Nephron (organoid): ENCODE data around the gene ZNF441.
A peak's percentile ranks its signal among the peaks of the same experiment; 100 is the strongest.

ENCODE experiments used
- H3K27ac Mint-ChIP-seq, 3 experiments: 2 replicates each; pipeline ENCODE4 v1.8.0; 2020; ENCODE audit warnings: mixed read lengths in 3 of 3, mild to moderate bottlenecking in 2 of 3, moderate library complexity in 1 of 3
- H3K27me3 Mint-ChIP-seq: 2 replicates; pipeline ENCODE4 v1.8.0; 2021; ENCODE audit warnings: low read depth, mild to moderate bottlenecking, moderate library complexity, mixed read lengths
- H3K36me3 Mint-ChIP-seq: 2 replicates; pipeline ENCODE4 v1.8.0; 2020; ENCODE audit warnings: low read depth, mixed read lengths
- H3K4me1 Mint-ChIP-seq: 2 replicates; pipeline ENCODE4 v1.8.0; 2020; ENCODE audit warnings: mixed read lengths
- H3K4me3 Mint-ChIP-seq, 3 experiments: 2 replicates each; pipeline ENCODE4 v1.8.0; 2020; ENCODE audit warnings: mild to moderate bottlenecking in 3 of 3, mixed read lengths in 3 of 3, moderate library complexity in 2 of 3
- H3K9me3 Mint-ChIP-seq: 2 replicates; pipeline ENCODE4 v1.8.0; 2020; ENCODE audit warnings: mixed read lengths
- CTCF ChIP-seq, 3 experiments: fragments of 200-600 bp; sonication (generic); IDR thresholded peaks; one replicate each; pipeline ENCODE4 v1.5.0; 2021; ENCODE audit warnings: antibody characterized with exemption in 3 of 3; ENCODE audit not compliant: unreplicated experiment in 3 of 3

The ZNF441 gene

GRCh38 chr19:11766597-11767591, at the start of gene ZNF441:
ZNF441 (plus strand) TSS chr19:11767000; CDS start chr19:11767194, 194 bp downstream.
- Mint-ChIP-seq H3K4me1 (peaks cover 7% of the 10 kb centered on the region), H3K27ac (peak within 1 kb of the TSS; percentile 90 to 99 (median 99)), H3K36me3 (peaks cover 33% of the 10 kb centered on the region), H3K4me3 (peak within 1 kb of the TSS; percentile 99 to 100 (median 100)), H3K27me3 (peaks cover 3% of the 10 kb centered on the region), H3K9me3 (peaks cover 31% of the 10 kb centered on the region)
- TF ChIP-seq CTCF (IDR thresholded peaks at IDR 0.05; ENCODE audit: unreplicated experiment in 3 of 3): no peak

- no peak overlapping the region for H3K27ac Mint-ChIP-seq
- peaks cover 4% of the 10 kb centered on the region for H3K27me3 Mint-ChIP-seq
- TF ChIP-seq CTCF (IDR thresholded peaks at IDR 0.05; ENCODE audit: unreplicated experiment in 3 of 3): no peak
- H3K36me3 Mint-ChIP-seq: peaks cover 77% of the 10 kb centered on the region
- H3K4me1 Mint-ChIP-seq: no peaks in the 10 kb centered on the region
- no peak overlapping the region for H3K4me3 Mint-ChIP-seq
- H3K9me3 Mint-ChIP-seq: peaks cover 66% of the 10 kb centered on the region
These were observed 45.1 kb upstream of the ZNF441 start for GRCh38 chr19:11721681-11722080.

- Mint-ChIP-seq H3K4me1 (no peaks in the 10 kb centered on the region), H3K4me3 (no peak overlapping the region), H3K36me3 (peaks cover 84% of the 10 kb centered on the region), H3K27me3 (peaks cover 4% of the 10 kb centered on the region), H3K9me3 (peaks cover 67% of the 10 kb centered on the region), H3K27ac (no peak overlapping the region)
- no peak for TF ChIP-seq CTCF (IDR thresholded peaks at IDR 0.05; ENCODE audit: unreplicated experiment in 3 of 3)
These were observed 44.4 kb upstream of the ZNF441 start for GRCh38 chr19:11722414-11722813.

- no peak overlapping the region for H3K4me3 Mint-ChIP-seq
- peaks cover 90% of the 10 kb centered on the region for H3K36me3 Mint-ChIP-seq
- TF ChIP-seq CTCF (IDR thresholded peaks at IDR 0.05; ENCODE audit: unreplicated experiment in 3 of 3): no peak
- H3K27me3 Mint-ChIP-seq: peaks cover 2% of the 10 kb centered on the region
- peaks cover 44% of the 10 kb centered on the region for H3K9me3 Mint-ChIP-seq
- H3K4me1 Mint-ChIP-seq: no peaks in the 10 kb centered on the region
- H3K27ac Mint-ChIP-seq: no peak overlapping the region
These were observed 37.2 kb upstream of the ZNF441 start for GRCh38 chr19:11729586-11729985.

- Mint-ChIP-seq H3K4me3 (peak overlapping the region; percentile 12 to 20 (median 19)), H3K27me3 (peaks cover 3% of the 10 kb centered on the region), H3K9me3 (peaks cover 11% of the 10 kb centered on the region), H3K27ac (no peak overlapping the region), H3K4me1 (peaks cover 10% of the 10 kb centered on the region), H3K36me3 (peaks cover 47% of the 10 kb centered on the region)
- no peak for TF ChIP-seq CTCF (IDR thresholded peaks at IDR 0.05; ENCODE audit: unreplicated experiment in 3 of 3)
These were observed 31.4 kb upstream of the ZNF441 start for GRCh38 chr19:11735375-11735774.
